ENCODE measurements around the gene SLC15A3. TPM values are rescaled to one million over a fixed set of nuclear protein-coding genes. Genes with fewer than 3 reads are reported as not detected.
A peak's percentile ranks its signal among the peaks of the same experiment; 100 is the strongest.

The SLC15A3 gene
- polyA plus RNA-seq, 3 donors: 27.1 to 121 (median 35.0) TPM

- no peak overlapping the region for H3K4me2 ChIP-seq (replicated peaks; ENCODE audit: extremely low read depth, low read length, poor library complexity, severe bottlenecking)
- H3K79me2 ChIP-seq (ENCODE audit: insufficient read depth, low read length): peaks cover 28% of the 10 kb centered on the region
- WGBS (ENCODE audit: insufficient coverage): 98% methylated on average over 23 of the region's 23 CpGs
- no peak overlapping the region for H3K4me3 ChIP-seq (replicated peaks in 1 of 3; ENCODE audit: low read depth in 2 of 3, low read length in 3 of 3)
- intact Hi-C loops (cut with micrococcal nuclease): no loop called here
- peaks cover 13% of the 10 kb centered on the region for H4K20me1 ChIP-seq (ENCODE audit: insufficient read depth, low read length)
- peaks cover 34 to 46% (median 40%) of the 10 kb centered on the region in 3 donors for H3K27me3 Mint-ChIP-seq (ENCODE audit: low read depth in 3 of 3)
- H3K36me3 ChIP-seq (replicated peaks in 1 of 2; ENCODE audit: control insufficient read depth in 1 of 2, insufficient read depth in 2 of 2, low read length in 2 of 2): peaks cover 30 to 39% of the 10 kb centered on the region in 2 donors
- H3K4me1 Mint-ChIP-seq: peaks cover 43% of the 10 kb centered on the region
- H3K36me3 Mint-ChIP-seq: peaks cover 40 to 46% of the 10 kb centered on the region in 2 donors
- peaks cover 0 to 9% of the 10 kb centered on the region in 2 donors for H3K9me3 ChIP-seq (replicated peaks in 1 of 2; ENCODE audit: control insufficient read depth in 1 of 2, insufficient read depth in 1 of 2, low read length in 2 of 2)
- H3K27me3 ChIP-seq (ENCODE audit: control insufficient read depth in 2 of 2, insufficient read depth in 2 of 2, low read length in 2 of 2): peaks cover 25 to 38% of the 10 kb centered on the region in 2 donors
- no peak overlapping the region for H2AFZ ChIP-seq (ENCODE audit: insufficient read depth, low read depth, low read length, poor library complexity, severe bottlenecking)
- H3K4me1 ChIP-seq (ENCODE audit: control insufficient read depth in 1 of 2, insufficient read depth in 2 of 2, low read length in 2 of 2): peaks cover 45% of the 10 kb centered on the region in 2 donors
- TF ChIP-seq, protein P1, sequence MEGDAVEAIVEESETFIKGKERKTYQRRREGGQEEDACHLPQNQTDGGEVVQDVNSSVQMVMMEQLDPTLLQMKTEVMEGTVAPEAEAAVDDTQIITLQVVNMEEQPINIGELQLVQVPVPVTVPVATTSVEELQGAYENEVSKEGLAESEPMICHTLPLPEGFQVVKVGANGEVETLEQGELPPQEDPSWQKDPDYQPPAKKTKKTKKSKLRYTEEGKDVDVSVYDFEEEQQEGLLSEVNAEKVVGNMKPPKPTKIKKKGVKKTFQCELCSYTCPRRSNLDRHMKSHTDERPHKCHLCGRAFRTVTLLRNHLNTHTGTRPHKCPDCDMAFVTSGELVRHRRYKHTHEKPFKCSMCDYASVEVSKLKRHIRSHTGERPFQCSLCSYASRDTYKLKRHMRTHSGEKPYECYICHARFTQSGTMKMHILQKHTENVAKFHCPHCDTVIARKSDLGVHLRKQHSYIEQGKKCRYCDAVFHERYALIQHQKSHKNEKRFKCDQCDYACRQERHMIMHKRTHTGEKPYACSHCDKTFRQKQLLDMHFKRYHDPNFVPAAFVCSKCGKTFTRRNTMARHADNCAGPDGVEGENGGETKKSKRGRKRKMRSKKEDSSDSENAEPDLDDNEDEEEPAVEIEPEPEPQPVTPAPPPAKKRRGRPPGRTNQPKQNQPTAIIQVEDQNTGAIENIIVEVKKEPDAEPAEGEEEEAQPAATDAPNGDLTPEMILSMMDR (IDR thresholded peaks at IDR 0.05): no peak
- H3K9me3 Mint-ChIP-seq: peaks cover 0 to 10% (median 4%) of the 10 kb centered on the region in 7 donors
- H3K9ac ChIP-seq (ENCODE audit: insufficient read depth, low read length, poor library complexity, severe bottlenecking): no peak overlapping the region
- no peak overlapping the region for H3K27ac Mint-ChIP-seq
- H3K4me3 Mint-ChIP-seq: peak overlapping the region in 1 of 2 donors; percentile 36
- no peak for DNase-seq
- H3K27ac ChIP-seq (ENCODE audit: low read depth in 1 of 2, low read length in 2 of 2): no peak overlapping the region
Measured at GRCh38 chr11:60921777-60922335, 30.1 kb downstream of the SLC15A3 start.

DNA sequence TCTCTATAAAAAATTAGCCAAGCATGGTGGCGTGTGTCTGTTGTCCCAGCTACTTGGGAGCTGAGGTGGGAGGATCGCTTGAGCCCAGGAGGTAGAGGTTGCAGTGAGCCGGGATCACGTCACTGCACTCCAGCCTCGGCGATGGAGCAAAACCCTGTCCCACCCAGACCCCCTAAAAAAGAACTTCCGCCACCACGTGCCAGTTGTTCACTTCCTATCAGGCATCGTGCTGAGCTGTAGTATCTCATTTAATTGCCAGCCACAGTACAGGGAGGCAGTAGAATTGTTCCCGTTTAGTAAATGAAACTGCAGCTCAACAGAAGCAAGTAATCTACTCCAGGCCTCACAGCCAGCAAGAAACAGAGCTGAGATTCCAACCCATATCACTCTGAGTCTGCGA is 30.7 kb downstream of the SLC15A3 start:
- peaks cover 22 to 32% of the 10 kb centered on the region in 2 donors for H3K27me3 ChIP-seq (ENCODE audit: control insufficient read depth in 2 of 2, insufficient read depth in 2 of 2, low read length in 2 of 2)
- H4K20me1 ChIP-seq (ENCODE audit: insufficient read depth, low read length): peaks cover 13% of the 10 kb centered on the region
- no peak overlapping the region for H3K9ac ChIP-seq (ENCODE audit: insufficient read depth, low read length, poor library complexity, severe bottlenecking)
- H3K4me2 ChIP-seq (replicated peaks; ENCODE audit: extremely low read depth, low read length, poor library complexity, severe bottlenecking): no peak overlapping the region
- H3K79me2 ChIP-seq (ENCODE audit: insufficient read depth, low read length): peaks cover 34% of the 10 kb centered on the region
- no peak overlapping the region for H3K27ac ChIP-seq (ENCODE audit: low read depth in 1 of 2, low read length in 2 of 2)
- peaks cover 51% of the 10 kb centered on the region in 2 donors for H3K4me1 ChIP-seq (ENCODE audit: control insufficient read depth in 1 of 2, insufficient read depth in 2 of 2, low read length in 2 of 2)
- WGBS (ENCODE audit: insufficient coverage): 98% methylated on average over 7 of the region's 11 CpGs
- no peak overlapping the region for H3K4me3 ChIP-seq (replicated peaks in 1 of 3; ENCODE audit: low read depth in 2 of 3, low read length in 3 of 3)
- no peak for DNase-seq
- Mint-ChIP-seq H3K9me3 (peaks cover 0 to 10% (median 4%) of the 10 kb centered on the region in 7 donors), H3K36me3 (peaks cover 40 to 46% of the 10 kb centered on the region in 2 donors), H3K4me3 (peak overlapping the region in 1 of 2 donors; percentile 36), H3K4me1 (peaks cover 47% of the 10 kb centered on the region), H3K27me3 (ENCODE audit: low read depth in 3 of 3) (peaks cover 28 to 40% (median 34%) of the 10 kb centered on the region in 3 donors), H3K27ac (peak overlapping the region in 1 of 7 donors; percentile 55)
- H3K9me3 ChIP-seq (replicated peaks in 1 of 2; ENCODE audit: control insufficient read depth in 1 of 2, insufficient read depth in 1 of 2, low read length in 2 of 2): peaks cover 0 to 9% of the 10 kb centered on the region in 2 donors
- intact Hi-C loops (cut with micrococcal nuclease): no loop called here
- TF ChIP-seq, protein P1 (IDR thresholded peaks at IDR 0.05): no peak
- H2AFZ ChIP-seq (ENCODE audit: insufficient read depth, low read depth, low read length, poor library complexity, severe bottlenecking): no peak overlapping the region
- H3K36me3 ChIP-seq (replicated peaks in 1 of 2; ENCODE audit: control insufficient read depth in 1 of 2, insufficient read depth in 2 of 2, low read length in 2 of 2): peaks cover 30 to 39% of the 10 kb centered on the region in 2 donors

Measured in CD14-positive monocyte (primary cell).